ENCODE measurements around the gene TCF12.

Gene TCF12

DNA sequence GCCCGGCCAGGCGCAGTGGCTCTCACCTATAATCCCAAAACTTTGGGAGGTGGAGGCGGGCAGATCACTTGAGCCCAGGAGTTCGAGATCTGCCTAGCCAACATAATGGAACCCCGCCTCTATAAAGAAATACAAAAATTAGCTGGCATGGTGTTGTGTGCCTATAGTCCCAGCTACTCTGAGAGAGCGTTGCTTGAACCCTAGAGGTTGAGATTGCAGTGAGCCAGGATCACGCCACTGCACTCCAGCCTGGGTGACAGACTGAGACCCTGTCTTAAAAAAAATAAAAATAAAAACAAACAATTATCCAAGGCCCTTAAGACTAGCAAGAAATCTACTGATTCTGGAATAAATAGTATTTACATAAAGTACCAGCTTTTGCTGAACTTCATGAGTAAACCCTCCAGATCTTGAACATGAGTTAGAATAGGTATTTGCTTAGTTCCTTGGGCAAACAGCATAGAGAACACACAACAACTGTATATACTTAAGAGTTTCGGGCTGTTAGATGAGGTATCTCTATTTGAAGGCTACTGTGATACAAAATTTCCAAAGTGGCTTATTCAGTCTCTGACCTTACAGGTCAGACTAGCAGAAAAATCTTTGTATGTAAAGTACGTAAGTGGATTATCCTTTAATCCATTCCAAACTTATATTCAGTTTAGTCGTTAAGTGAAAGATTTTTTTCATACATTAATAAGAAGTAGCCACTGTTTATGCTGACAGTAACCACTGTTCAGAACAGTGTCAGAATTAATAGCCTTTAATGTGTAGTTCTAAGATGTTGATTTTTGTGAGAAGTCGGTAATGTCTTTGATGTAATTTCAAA lies 286.8 kb downstream of the TCF12 start:
- DNase-seq (ENCODE audit: low spot score), result no peak
- in situ Hi-C loops (cut with MboI; ENCODE audit: low sequenced_read_pairs, unreplicated experiment), result no loop called here
- TF ChIP-seq, protein P1, sequence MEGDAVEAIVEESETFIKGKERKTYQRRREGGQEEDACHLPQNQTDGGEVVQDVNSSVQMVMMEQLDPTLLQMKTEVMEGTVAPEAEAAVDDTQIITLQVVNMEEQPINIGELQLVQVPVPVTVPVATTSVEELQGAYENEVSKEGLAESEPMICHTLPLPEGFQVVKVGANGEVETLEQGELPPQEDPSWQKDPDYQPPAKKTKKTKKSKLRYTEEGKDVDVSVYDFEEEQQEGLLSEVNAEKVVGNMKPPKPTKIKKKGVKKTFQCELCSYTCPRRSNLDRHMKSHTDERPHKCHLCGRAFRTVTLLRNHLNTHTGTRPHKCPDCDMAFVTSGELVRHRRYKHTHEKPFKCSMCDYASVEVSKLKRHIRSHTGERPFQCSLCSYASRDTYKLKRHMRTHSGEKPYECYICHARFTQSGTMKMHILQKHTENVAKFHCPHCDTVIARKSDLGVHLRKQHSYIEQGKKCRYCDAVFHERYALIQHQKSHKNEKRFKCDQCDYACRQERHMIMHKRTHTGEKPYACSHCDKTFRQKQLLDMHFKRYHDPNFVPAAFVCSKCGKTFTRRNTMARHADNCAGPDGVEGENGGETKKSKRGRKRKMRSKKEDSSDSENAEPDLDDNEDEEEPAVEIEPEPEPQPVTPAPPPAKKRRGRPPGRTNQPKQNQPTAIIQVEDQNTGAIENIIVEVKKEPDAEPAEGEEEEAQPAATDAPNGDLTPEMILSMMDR (IDR thresholded peaks at IDR 0.05; ENCODE audit: borderline replicate concordance, control extremely low read depth, extremely low read depth, insufficient read depth, missing control alignments), result no peak

DNA sequence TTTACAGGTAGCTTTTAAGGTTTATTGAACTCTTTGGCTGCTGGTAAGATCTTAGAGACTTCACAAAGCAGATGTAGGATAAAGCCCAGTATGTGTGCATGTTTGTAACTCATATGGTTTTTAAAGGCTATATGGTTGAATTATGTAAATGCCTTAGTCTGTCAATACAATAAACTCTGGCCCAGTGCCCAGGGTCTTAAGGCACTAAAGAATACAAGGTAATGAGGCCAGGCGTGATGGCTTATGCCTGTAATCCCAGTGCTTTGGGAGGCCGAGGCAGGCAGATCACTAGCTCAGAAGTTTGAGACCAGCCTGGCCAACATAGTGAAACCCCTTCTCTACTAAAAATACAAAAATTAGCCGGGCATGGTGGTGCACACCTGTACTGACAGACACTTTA lies 287.6 kb downstream of the TCF12 start:
- TF ChIP-seq, protein P1 (IDR thresholded peaks at IDR 0.05; ENCODE audit: borderline replicate concordance, control extremely low read depth, extremely low read depth, insufficient read depth, missing control alignments), result no peak
- in situ Hi-C loops (cut with MboI; ENCODE audit: low sequenced_read_pairs, unreplicated experiment), result no loop called here
- DNase-seq (ENCODE audit: low spot score), result no peak

DNA sequence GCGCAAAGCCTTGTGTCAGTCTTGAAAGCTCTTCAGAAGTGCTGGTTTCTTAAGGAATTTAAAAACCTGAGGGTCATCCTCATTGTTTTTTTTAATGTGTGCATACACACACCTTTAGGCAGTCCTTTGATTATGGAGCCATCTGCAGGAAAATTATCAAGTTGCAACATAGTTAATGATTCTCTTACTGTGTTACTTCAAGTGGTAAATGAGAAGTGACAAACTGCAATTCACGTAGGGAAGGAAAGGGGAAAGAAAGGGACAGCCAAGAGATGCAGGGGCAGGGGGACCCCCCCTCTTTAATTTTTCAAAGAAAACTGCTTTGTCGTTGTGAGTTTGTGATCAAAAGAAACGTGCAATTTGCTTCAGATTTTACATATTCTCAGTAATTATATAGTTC lies 295.4 kb downstream of the TCF12 start:
- in situ Hi-C loops (cut with MboI; ENCODE audit: low sequenced_read_pairs, unreplicated experiment), result no loop called here
- DNase-seq (ENCODE audit: low spot score), result peak; percentile 7
- TF ChIP-seq, protein P1 (IDR thresholded peaks at IDR 0.05; ENCODE audit: borderline replicate concordance, control extremely low read depth, extremely low read depth, insufficient read depth, missing control alignments), result peak; percentile 26

DNA sequence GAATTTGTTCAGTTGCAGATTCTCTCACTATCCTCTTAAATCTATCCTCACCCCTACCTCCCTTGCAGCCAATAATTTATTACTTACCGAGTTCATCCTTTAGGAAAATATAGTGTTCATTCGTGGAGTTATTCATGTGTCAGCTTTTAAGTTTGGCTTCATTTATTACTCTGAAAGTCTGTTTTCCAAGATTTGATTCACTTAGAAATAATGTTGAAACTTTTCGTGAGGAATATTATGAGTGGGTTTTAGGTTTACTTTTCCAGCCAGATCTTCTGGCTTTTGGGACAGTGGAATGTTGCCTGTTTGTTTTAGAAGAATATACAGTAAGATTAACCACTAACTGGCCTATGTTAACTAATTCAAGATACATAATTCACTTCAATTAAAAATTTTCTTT lies 296.9 kb downstream of the TCF12 start:
- in situ Hi-C loops (cut with MboI; ENCODE audit: low sequenced_read_pairs, unreplicated experiment), result no loop called here
- DNase-seq (ENCODE audit: low spot score), result no peak
- TF ChIP-seq, protein P1 (IDR thresholded peaks at IDR 0.05; ENCODE audit: borderline replicate concordance, control extremely low read depth, extremely low read depth, insufficient read depth, missing control alignments), result no peak

DNA sequence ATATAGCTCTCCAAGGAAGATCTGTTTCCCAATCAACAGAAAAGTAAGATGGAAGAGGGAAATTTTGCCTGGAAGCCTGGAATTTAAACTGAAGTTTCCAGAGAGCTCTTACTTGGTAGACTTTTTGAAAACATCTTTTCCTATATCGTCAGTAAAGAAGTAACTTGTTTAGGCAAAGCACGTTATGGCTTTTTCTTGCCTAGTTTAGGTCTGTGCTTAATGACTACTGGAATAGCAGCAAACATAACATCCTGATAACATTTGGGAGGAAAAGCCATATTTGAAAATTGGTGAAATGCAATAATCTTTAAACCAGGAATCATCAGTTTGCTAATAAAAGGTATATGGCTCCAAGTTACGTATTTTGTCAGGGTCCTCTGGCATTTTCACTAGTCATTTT lies 297.4 kb downstream of the TCF12 start:
- in situ Hi-C loops (cut with MboI; ENCODE audit: low sequenced_read_pairs, unreplicated experiment), result no loop called here
- no peak for DNase-seq (ENCODE audit: low spot score)
- TF ChIP-seq, protein P1 (IDR thresholded peaks at IDR 0.05; ENCODE audit: borderline replicate concordance, control extremely low read depth, extremely low read depth, insufficient read depth, missing control alignments), result no peak

DNA sequence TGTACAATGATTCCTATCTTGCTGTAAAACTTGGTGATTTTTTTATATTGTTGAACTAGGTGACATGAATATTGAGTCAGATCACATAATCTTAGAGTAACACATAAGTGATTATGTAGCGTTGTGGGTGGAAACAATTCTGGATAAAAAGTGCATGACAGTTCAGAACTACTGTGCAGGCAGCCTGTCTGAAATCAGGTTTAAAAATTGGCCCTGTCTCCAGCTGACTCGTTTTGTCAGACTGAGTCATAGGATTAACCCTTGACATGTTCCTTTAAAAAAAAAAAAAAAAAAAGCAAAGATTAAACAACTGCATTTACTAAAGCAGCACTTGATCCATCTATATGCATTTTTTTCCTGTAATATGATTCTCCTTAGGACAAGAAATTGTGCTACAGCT lies 297.8 kb downstream of the TCF12 start:
- DNase-seq (ENCODE audit: low spot score), result no peak
- TF ChIP-seq, protein P1 (IDR thresholded peaks at IDR 0.05; ENCODE audit: borderline replicate concordance, control extremely low read depth, extremely low read depth, insufficient read depth, missing control alignments), result no peak
- in situ Hi-C loops (cut with MboI; ENCODE audit: low sequenced_read_pairs, unreplicated experiment), result no loop called here
